ENCODE results near the gene CTSS. TPM values are rescaled to one million over a fixed set of nuclear protein-coding genes. Genes with fewer than 3 reads are reported as not detected.

The CTSS gene
- total RNA-seq, 1 experiment from 2014 or later, result not detected

GRCh38 chr1:150764617-150765101 lies 919 bp downstream of the CTSS start:
- H3K27ac ChIP-seq (ENCODE audit: low read length), result no peak overlapping the region
- peak; percentile 55 for ATAC-seq
- CTCF ChIA-PET, result no interaction called here

GRCh38 chr1:150763018-150763417 lies 2.6 kb downstream of the CTSS start:
- intact Hi-C loops (cut with micrococcal nuclease), result no loop called here
- ATAC-seq, result no peak
- CTCF ChIA-PET, result no interaction called here

More at GRCh38 chr1:150764617-150765101, 919 bp downstream of the CTSS start:
- TF ChIP-seq EZH2phosphoT487 (IDR thresholded peaks at IDR 0.05; ENCODE audit: borderline replicate concordance, low read length), result no peak
- TF ChIP-seq, protein P1, sequence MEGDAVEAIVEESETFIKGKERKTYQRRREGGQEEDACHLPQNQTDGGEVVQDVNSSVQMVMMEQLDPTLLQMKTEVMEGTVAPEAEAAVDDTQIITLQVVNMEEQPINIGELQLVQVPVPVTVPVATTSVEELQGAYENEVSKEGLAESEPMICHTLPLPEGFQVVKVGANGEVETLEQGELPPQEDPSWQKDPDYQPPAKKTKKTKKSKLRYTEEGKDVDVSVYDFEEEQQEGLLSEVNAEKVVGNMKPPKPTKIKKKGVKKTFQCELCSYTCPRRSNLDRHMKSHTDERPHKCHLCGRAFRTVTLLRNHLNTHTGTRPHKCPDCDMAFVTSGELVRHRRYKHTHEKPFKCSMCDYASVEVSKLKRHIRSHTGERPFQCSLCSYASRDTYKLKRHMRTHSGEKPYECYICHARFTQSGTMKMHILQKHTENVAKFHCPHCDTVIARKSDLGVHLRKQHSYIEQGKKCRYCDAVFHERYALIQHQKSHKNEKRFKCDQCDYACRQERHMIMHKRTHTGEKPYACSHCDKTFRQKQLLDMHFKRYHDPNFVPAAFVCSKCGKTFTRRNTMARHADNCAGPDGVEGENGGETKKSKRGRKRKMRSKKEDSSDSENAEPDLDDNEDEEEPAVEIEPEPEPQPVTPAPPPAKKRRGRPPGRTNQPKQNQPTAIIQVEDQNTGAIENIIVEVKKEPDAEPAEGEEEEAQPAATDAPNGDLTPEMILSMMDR (conservative IDR thresholded peaks at IDR 0.05; ENCODE audit: low read depth, low read length), result no peak
- no peak for TF ChIP-seq EZH2 (IDR thresholded peaks at IDR 0.05; ENCODE audit: low read length, unreplicated experiment)
- no peaks in the 10 kb centered on the region for H4K20me1 ChIP-seq (ENCODE audit: low read length)
- H3K9me3 ChIP-seq (ENCODE audit: low read length), result no peaks in the 10 kb centered on the region
- no peak overlapping the region for H3K9ac ChIP-seq (ENCODE audit: low read length)
- H3K4me2 ChIP-seq (ENCODE audit: low read length), result peak overlapping the region; percentile 21; the same call in 1 of the 2 replicates
- POLR2A ChIA-PET (ENCODE audit: unreplicated experiment), result interaction anchor here (0.6 to 0.7 kb wide), 3 partner anchors 12 to 72 kb away, joined by 3 to 4 read pairs (median 4); partner anchors contain the start of gene GOLPH3L
- H3K27me3 ChIP-seq (ENCODE audit: low read length), result no peaks in the 10 kb centered on the region
- intact Hi-C loops (cut with micrococcal nuclease), result no loop called here
- H3K79me2 ChIP-seq (ENCODE audit: low read length), result no peaks in the 10 kb centered on the region
- peak overlapping the region; percentile 61; the same call in 1 of the 2 replicates for H2AFZ ChIP-seq (ENCODE audit: low read length)
- no peak overlapping the region for H3K4me3 ChIP-seq (ENCODE audit: low read length)
- H3K36me3 ChIP-seq (ENCODE audit: low read depth, low read length), result no peaks in the 10 kb centered on the region
- BruUV-seq (replicated peaks), result no TSS peak
- H3F3A ChIP-seq (ENCODE audit: low read length, unreplicated experiment), result no peaks in the 10 kb centered on the region
- peaks cover 13% of the 10 kb centered on the region for H3K4me1 ChIP-seq (ENCODE audit: insufficient read depth, low read length)
- DNase-seq, result peak; percentile 41
- no peaks in the 10 kb centered on the region for H3K9me2 ChIP-seq (replicated peaks; ENCODE audit: low read length)

GRCh38 chr1:150762552-150762951 lies 3.0 kb downstream of the CTSS start:
- H2AFZ ChIP-seq (ENCODE audit: low read length), result no peak overlapping the region
- ChIA-PET POLR2A (ENCODE audit: unreplicated experiment) (no interaction called here), CTCF (no interaction called here)
- DNase-seq (no peak), ATAC-seq (no peak)
- TF ChIP-seq, protein P1 (conservative IDR thresholded peaks at IDR 0.05; ENCODE audit: low read depth, low read length), result no peak
- TF ChIP-seq EZH2 (IDR thresholded peaks at IDR 0.05; ENCODE audit: low read length, unreplicated experiment) (no peak), EZH2phosphoT487 (IDR thresholded peaks at IDR 0.05; ENCODE audit: borderline replicate concordance, low read length) (no peak)
- H3K9me2 ChIP-seq (replicated peaks; ENCODE audit: low read length), result no peaks in the 10 kb centered on the region
- no peak overlapping the region for H3K4me3 ChIP-seq (ENCODE audit: low read length)
- no peak overlapping the region for H3K9ac ChIP-seq (ENCODE audit: low read length)
- H3K79me2 ChIP-seq (ENCODE audit: low read length), result no peaks in the 10 kb centered on the region
- intact Hi-C loops (cut with micrococcal nuclease), result no loop called here
- H3K27me3 ChIP-seq (ENCODE audit: low read length), result no peaks in the 10 kb centered on the region
- BruUV-seq (replicated peaks), result no TSS peak
- peaks cover 13% of the 10 kb centered on the region for H3K4me1 ChIP-seq (ENCODE audit: insufficient read depth, low read length)
- no peaks in the 10 kb centered on the region for H4K20me1 ChIP-seq (ENCODE audit: low read length)
- H3K36me3 ChIP-seq (ENCODE audit: low read depth, low read length), result no peaks in the 10 kb centered on the region
- no peak overlapping the region for H3K27ac ChIP-seq (ENCODE audit: low read length)
- no peak overlapping the region for H3K4me2 ChIP-seq (ENCODE audit: low read length)
- H3K9me3 ChIP-seq (ENCODE audit: low read length), result no peaks in the 10 kb centered on the region
- no peaks in the 10 kb centered on the region for H3F3A ChIP-seq (ENCODE audit: low read length, unreplicated experiment)

More at GRCh38 chr1:150763018-150763417, 2.6 kb downstream of the CTSS start:
- Histone ChIP-seq H3K9me3 (ENCODE audit: low read length) (no peaks in the 10 kb centered on the region), H3K4me3 (ENCODE audit: low read length) (no peak overlapping the region), H3K9me2 (replicated peaks; ENCODE audit: low read length) (no peaks in the 10 kb centered on the region), H3F3A (ENCODE audit: low read length, unreplicated experiment) (no peaks in the 10 kb centered on the region), H3K79me2 (ENCODE audit: low read length) (no peaks in the 10 kb centered on the region), H3K9ac (ENCODE audit: low read length) (no peak overlapping the region), H2AFZ (ENCODE audit: low read length) (no peak overlapping the region), H3K4me1 (ENCODE audit: insufficient read depth, low read length) (peaks cover 13% of the 10 kb centered on the region), H3K4me2 (ENCODE audit: low read length) (no peak overlapping the region), H3K36me3 (ENCODE audit: low read depth, low read length) (no peaks in the 10 kb centered on the region), H4K20me1 (ENCODE audit: low read length) (no peaks in the 10 kb centered on the region), H3K27me3 (ENCODE audit: low read length) (no peaks in the 10 kb centered on the region), H3K27ac (ENCODE audit: low read length) (no peak overlapping the region)
- DNase-seq, result no peak
- POLR2A ChIA-PET (ENCODE audit: unreplicated experiment), result interaction anchor here (0.6 kb wide), 1 partner anchor 8 kb away, joined by 3 read pairs; no protein-coding TSS in a partner anchor
- TF ChIP-seq EZH2phosphoT487 (IDR thresholded peaks at IDR 0.05; ENCODE audit: borderline replicate concordance, low read length) (no peak), EZH2 (IDR thresholded peaks at IDR 0.05; ENCODE audit: low read length, unreplicated experiment) (no peak)
- TF ChIP-seq, protein P1 (conservative IDR thresholded peaks at IDR 0.05; ENCODE audit: low read depth, low read length), result no peak
- BruUV-seq (replicated peaks), result no TSS peak

Measured in PC-3 (cell line).